K562 (cell line): ENCODE measurements around the gene SLC38A7. TPM values are rescaled to one million over a fixed set of nuclear protein-coding genes. Genes with fewer than 3 reads are reported as not detected.
A peak's percentile ranks its signal among the peaks of the same experiment; 100 is the strongest.

Experiments
- BCLAF1 ChIP-seq, 2 experiments: fragments of 450-650 bp in 1 of 2; IDR thresholded peaks; 2 replicates each; pipeline ENCODE4 v1.6.1; 2011 to 2017; ENCODE audit warnings: low read depth in 2 of 2, antibody characterized with exemption in 1 of 2, borderline replicate concordance in 1 of 2, low read length in 1 of 2, mild to moderate bottlenecking in 1 of 2, mixed read lengths in 1 of 2; ENCODE audit not compliant: control insufficient read depth in 1 of 2
- BRF1 ChIP-seq: IDR thresholded peaks from 3 replicates; pipeline ENCODE4 v1.6.1; 2011; ENCODE audit warnings: borderline replicate concordance, mild to moderate bottlenecking; ENCODE audit not compliant: insufficient read length; ENCODE audit errors: extremely low read depth
- CBFA2T2 ChIP-seq: fragments of 450-650 bp; conservative IDR thresholded peaks from 2 replicates; pipeline ENCODE4 v1.6.1; 2017; ENCODE audit warnings: mild to moderate bottlenecking
- CXXC5 ChIP-seq: fragments of 250-450 bp; sonication (Bioruptor Pico); IDR thresholded peaks from 2 replicates; pipeline ENCODE4 v1.8.0; 2022; ENCODE audit warnings: inconsistent platforms, mild to moderate bottlenecking, moderate library complexity
- EHMT2 ChIP-seq: fragments of 450-650 bp; IDR thresholded peaks from 2 replicates; pipeline ENCODE4 v1.6.1; 2018; ENCODE audit warnings: antibody characterized with exemption
- ETS2 ChIP-seq: IDR thresholded peaks from 2 replicates; pipeline ENCODE4 v1.6.1; 2016; ENCODE audit warnings: borderline replicate concordance, missing genetic modification characterization, mild to moderate bottlenecking, moderate library complexity, missing compliant biosample characterization; ENCODE audit not compliant: poor library complexity, severe bottlenecking
- EWSR1 ChIP-seq: fragments of 450-650 bp; IDR thresholded peaks from 2 replicates; pipeline ENCODE4 v1.6.1; 2018; ENCODE audit warnings: borderline replicate concordance, mild to moderate bottlenecking, low read depth, moderate library complexity; ENCODE audit not compliant: partially characterized antibody
- EZH2 ChIP-seq: IDR thresholded peaks from 2 replicates; pipeline ENCODE4 v1.6.1; 2012; ENCODE audit warnings: low read depth, mild to moderate bottlenecking, inconsistent platforms, low read length, borderline replicate concordance
- MITF ChIP-seq: IDR thresholded peaks from 2 replicates; pipeline ENCODE4 v1.6.1; 2014; ENCODE audit warnings: antibody characterized with exemption
- NCOR1 ChIP-seq: fragments of 450-650 bp; IDR thresholded peaks from 2 replicates; pipeline ENCODE4 v1.6.1; 2016; ENCODE audit warnings: mild to moderate bottlenecking, moderate library complexity
- PHF21A ChIP-seq: fragments of 450-650 bp; IDR thresholded peaks from 2 replicates; pipeline ENCODE4 v1.6.1; 2017; ENCODE audit warnings: low read depth, borderline replicate concordance
- RB1 ChIP-seq: fragments of 450-650 bp; IDR thresholded peaks from 2 replicates; pipeline ENCODE4 v1.6.1; 2017; ENCODE audit warnings: low read depth, mild to moderate bottlenecking
- SMAD2 ChIP-seq: fragments of 150-350 bp; IDR thresholded peaks from 2 replicates; pipeline ENCODE4 v1.6.1; 2014; ENCODE audit warnings: low read depth, mild to moderate bottlenecking, low read length
- SMAD4 ChIP-seq: fragments of 250-450 bp; sonication (Bioruptor Pico); conservative IDR thresholded peaks from 2 replicates; pipeline ENCODE4 v1.8.0; 2021; ENCODE audit warnings: inconsistent platforms, mild to moderate bottlenecking, moderate library complexity
- ZFP91 ChIP-seq: sonication (generic); formaldehyde crosslinking; IDR thresholded peaks from 2 replicates; pipeline ENCODE4 v1.8.0; 2022; ENCODE audit warnings: mild to moderate bottlenecking, missing genetic modification reagents
- polyA plus RNA-seq, 8 experiments: library from polyadenylated mRNA; depleted of rRNA in 4 of 8; stranded (reverse) in 5 of 8; unstranded in 3 of 8; fragments of >200 nt; fragmentation: Nextera tagmentation in 2 of 8; fragmentation: Illumina TruSeq in 1 of 8; extraction: Ambion mirVana in 2 of 8; extraction: Trizol in 1 of 8; gene quantifications; 2 replicates each; pipeline versions ENCODE4 v1.2.1 to v1.2.3, GENCODE V29; 2011 to 2014; ENCODE audit warnings: inconsistent platforms in 1 of 8, missing spikeins in 1 of 8
- total RNA-seq, 7 experiments: library from RNA; depleted of rRNA in 6 of 7; stranded (reverse); fragments of >200 nt in 6 of 7; fragmentation: Illumina TruSeq in 2 of 7; extraction: Trizol in 2 of 7; gene quantifications; 2 replicates each; pipeline versions ENCODE4 v1.2.1 to v1.2.3, GENCODE V29; 2011 to 2021; ENCODE audit warnings: low replicate concordance in 1 of 7
- TF ChIP-seq, protein P1 (sequence below): fragments of 450-650 bp; formaldehyde crosslinking; IDR thresholded peaks from 2 replicates; pipeline ENCODE4 v1.4.0; 2022; ENCODE audit warnings: missing genetic modification characterization
- TF ChIP-seq, protein P2 (sequence below): sonication (generic); formaldehyde crosslinking; IDR thresholded peaks from 2 replicates; pipeline ENCODE4 v1.9.0; 2022; ENCODE audit warnings: mild to moderate bottlenecking, missing genetic modification reagents
- TF ChIP-seq, protein P3 (sequence below): fragments of 250-450 bp; sonication (Bioruptor Pico); IDR thresholded peaks from 2 replicates; pipeline ENCODE4 v1.4.0; 2020; ENCODE audit warnings: mild to moderate bottlenecking

SLC38A7 gene
- total and polyA plus RNA-seq, 9 of the 15 experiments (the other 6 are each of a cell fraction or from before 2014, with no cell fraction given) = 2.7 to 12.2 (median 6.5) TPM

- TF ChIP-seq PHF21A (no peak), NCOR1 (no peak), SMAD4 (CRISPR knock-in tag) (peak; percentile 58; the same call in 1 of the 2 replicates), ETS2 (tag) (no peak), MITF (no peak; the same call in 1 of the 2 replicates), RB1 (no peak), CXXC5 (0 out of 2 replicates have a peak, but pooled peaks have one; percentile 36), EZH2 (no peak), EWSR1 (no peak), EHMT2 (peak; percentile 78; the same call in 1 of the 2 replicates), BCLAF1 (IDR thresholded peaks at IDR 0.05; ENCODE audit: borderline replicate concordance in 1 of 2, control insufficient read depth in 1 of 2, low read depth in 2 of 2, low read length in 1 of 2) (no peak), BRF1 (no peak), ZFP91 (CRISPR knock-in tag) (no peak), SMAD2 (no peak), CBFA2T2 (no peak)
- TF ChIP-seq, protein P1, sequence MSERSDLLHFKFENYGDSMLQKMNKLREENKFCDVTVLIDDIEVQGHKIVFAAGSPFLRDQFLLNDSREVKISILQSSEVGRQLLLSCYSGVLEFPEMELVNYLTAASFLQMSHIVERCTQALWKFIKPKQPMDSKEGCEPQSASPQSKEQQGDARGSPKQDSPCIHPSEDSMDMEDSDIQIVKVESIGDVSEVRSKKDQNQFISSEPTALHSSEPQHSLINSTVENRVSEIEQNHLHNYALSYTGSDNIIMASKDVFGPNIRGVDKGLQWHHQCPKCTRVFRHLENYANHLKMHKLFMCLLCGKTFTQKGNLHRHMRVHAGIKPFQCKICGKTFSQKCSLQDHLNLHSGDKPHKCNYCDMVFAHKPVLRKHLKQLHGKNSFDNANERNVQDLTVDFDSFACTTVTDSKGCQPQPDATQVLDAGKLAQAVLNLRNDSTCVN (CRISPR knock-in tag) = no peak
- TF ChIP-seq, protein P2, sequence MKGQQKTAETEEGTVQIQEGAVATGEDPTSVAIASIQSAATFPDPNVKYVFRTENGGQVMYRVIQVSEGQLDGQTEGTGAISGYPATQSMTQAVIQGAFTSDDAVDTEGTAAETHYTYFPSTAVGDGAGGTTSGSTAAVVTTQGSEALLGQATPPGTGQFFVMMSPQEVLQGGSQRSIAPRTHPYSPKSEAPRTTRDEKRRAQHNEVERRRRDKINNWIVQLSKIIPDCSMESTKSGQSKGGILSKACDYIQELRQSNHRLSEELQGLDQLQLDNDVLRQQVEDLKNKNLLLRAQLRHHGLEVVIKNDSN (CRISPR knock-in tag) = peak; percentile 66
- TF ChIP-seq, protein P3, sequence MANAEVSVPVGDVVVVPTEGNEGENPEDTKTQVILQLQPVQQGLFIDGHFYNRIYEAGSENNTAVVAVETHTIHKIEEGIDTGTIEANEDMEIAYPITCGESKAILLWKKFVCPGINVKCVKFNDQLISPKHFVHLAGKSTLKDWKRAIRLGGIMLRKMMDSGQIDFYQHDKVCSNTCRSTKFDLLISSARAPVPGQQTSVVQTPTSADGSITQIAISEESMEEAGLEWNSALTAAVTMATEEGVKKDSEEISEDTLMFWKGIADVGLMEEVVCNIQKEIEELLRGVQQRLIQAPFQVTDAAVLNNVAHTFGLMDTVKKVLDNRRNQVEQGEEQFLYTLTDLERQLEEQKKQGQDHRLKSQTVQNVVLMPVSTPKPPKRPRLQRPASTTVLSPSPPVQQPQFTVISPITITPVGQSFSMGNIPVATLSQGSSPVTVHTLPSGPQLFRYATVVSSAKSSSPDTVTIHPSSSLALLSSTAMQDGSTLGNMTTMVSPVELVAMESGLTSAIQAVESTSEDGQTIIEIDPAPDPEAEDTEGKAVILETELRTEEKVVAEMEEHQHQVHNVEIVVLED (CRISPR knock-in tag) = no peak
Measured at GRCh38 chr16:58658796-58659211, 25.8 kb downstream of the SLC38A7 start (continued).
